Myometrial cell (primary cell): ENCODE measurements around the gene HNRNPH1. TPM values are rescaled to one million over a fixed set of nuclear protein-coding genes. Genes with fewer than 3 reads are reported as not detected.

Experiments used
- total RNA-seq: library from RNA; depleted of rRNA; stranded (reverse); fragments of >200 nt; gene quantifications from 2 replicates; pipeline ENCODE4 v1.2.3, GENCODE V29; 2015

The HNRNPH1 gene
- total RNA-seq = 228 and 290 TPM in 2 replicates

DNA sequence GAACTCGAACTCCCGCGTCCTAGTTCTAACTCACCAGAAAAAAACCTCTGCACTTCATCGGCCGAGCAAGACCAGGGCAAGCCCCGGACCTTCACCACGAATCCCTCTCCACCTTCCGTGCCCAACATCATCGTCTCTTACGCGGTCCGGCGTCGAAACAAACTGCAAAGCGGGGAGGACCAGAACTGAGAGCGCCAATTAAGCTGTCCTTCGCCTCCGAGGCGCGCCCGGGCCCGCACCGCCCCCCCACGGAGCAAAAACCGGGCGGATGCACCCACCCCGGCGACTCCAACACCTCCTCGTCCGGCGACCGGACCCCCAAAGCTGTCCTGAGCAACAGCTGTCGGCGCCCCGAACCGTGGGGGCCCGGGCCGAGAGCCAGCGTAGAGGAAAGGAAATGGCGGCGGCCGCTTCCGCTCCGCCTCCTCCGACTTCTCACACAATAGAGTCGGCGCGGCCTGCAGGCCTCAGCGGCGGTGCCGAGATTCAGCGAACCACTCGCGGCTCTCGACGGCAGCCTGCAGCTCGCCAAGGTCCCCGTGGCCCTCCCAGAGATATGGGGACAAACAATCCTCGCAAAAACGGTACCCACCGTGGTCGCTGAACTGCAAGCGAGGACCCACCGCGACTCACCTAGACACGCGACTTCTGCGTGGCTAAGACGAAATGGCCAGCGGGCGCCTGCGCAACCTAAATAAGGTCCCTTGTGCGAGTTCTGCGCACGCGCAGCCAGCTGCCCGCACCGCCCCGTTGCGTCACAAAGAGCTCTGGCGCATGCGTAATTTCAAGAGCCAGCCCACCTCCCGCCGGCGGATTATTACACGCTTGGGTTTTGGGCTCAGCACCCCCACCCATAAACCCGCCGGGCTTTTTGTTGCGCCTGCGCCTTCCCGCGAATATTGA, at the start of gene HNRNPH1:
Gene HNRNPH1, minus strand, starts transcription at position 669 of the 903 bp plus-strand sequence. Its CDS starts 538 bp downstream, at position 131.

Other genes with a start within 250 kb of the HNRNPH1 start
- gene RUFY1, start 73.1 kb downstream of the HNRNPH1 start, total RNA-seq = 19.3 and 28.5 TPM in 2 replicates
- gene CBY3, start 57.4 kb upstream of the HNRNPH1 start, total RNA-seq = not detected in 2 replicates
- 351 and 422 TPM in 2 replicates for gene CANX, start 75.3 kb upstream of the HNRNPH1 start, total RNA-seq
- gene MAML1, start 109.2 kb upstream of the HNRNPH1 start, total RNA-seq = 11.2 and 13.3 TPM in 2 replicates
- 0.89 TPM in 1 of 2 replicates, not detected in the other for gene LTC4S, start 170.3 kb upstream of the HNRNPH1 start, total RNA-seq
- 104 and 115 TPM in 2 replicates for gene MGAT4B, start 183.2 kb upstream of the HNRNPH1 start, total RNA-seq
- 330 and 353 TPM in 2 replicates for gene SQSTM1, start 197.2 kb upstream of the HNRNPH1 start, total RNA-seq
- gene MRNIP, start 235.1 kb upstream of the HNRNPH1 start, total RNA-seq = 7.4 and 15.3 TPM in 2 replicates